ENCODE data around the gene PRKAR1A.

The PRKAR1A gene

DNA sequence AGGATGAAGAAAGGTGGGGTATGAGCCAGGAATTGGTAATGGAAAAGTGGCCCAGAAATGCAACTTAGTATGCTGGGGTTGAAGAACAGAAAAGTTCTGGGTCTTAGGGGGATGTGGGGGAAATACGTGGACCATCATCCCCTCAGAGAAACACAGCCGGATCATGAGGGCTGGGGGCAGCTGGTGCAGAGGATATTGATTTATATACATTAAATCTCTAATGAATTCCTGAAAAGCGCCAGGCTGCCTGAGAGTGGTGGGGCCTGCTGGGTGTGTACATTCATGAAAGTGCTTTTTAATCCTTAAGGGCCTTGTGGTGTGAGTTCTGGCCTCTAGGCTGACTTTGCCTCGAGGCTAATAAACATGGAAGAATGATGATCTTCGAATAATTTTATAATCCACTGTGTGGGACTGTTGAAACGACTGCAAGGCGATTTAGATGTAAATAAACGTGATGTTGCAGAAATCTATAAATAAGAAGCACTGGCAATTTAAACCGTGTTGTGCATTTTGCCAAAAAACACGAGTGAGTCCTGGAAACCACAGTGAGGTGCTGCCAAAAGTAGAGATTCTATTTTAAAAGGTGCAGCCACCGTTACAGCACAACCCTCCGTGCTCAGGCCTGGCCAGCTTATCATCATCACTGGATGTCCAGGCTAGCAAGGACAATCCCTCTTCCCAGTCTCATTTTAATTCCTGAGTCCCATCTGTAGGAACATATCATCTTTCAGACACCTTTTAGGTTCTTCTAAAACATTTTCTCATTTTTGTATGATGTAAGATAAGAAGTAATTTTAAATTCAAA is 32.1 kb downstream of the PRKAR1A start:
- no peak for DNase-seq

DNA sequence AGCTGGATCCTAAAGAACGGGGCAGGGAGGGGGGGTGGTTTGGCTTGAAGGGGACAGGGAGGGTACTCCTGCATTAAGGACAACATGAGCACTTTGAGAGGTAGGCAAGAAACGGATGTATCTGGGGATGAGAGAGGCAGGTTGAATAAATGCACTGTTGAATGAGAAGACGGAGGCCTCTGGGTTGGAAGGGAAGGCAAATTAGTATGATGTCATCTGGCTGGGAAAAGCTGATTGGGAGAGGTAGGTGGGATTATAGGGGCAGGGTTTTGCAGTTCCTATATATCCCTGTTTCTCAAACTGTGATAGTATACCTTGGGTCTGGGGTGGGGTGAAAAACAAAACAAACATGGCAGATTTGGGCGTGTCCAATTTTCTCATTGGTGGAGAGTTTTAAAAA is 44.3 kb downstream of the PRKAR1A start:
- DNase-seq = no peak

DNA sequence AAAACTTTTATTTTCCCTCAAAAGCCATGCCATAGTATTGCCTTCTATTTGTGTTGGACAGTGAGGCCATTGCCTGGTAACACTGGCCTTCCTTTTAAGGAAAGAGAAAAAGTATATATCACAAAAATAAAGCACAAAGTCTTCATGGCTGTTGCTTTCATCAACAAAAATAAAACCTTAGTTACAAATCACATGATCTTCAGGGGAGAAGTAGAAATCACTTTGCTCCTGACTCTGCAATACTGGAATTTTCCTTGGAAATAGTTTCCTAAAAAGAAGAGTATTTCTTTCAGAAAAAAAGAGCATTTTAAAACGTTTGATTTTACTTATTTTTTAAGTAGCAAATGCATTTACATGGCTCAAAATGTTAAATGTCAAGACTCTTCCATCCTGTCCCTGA is 47.1 kb downstream of the PRKAR1A start:
- DNase-seq = no peak

DNA sequence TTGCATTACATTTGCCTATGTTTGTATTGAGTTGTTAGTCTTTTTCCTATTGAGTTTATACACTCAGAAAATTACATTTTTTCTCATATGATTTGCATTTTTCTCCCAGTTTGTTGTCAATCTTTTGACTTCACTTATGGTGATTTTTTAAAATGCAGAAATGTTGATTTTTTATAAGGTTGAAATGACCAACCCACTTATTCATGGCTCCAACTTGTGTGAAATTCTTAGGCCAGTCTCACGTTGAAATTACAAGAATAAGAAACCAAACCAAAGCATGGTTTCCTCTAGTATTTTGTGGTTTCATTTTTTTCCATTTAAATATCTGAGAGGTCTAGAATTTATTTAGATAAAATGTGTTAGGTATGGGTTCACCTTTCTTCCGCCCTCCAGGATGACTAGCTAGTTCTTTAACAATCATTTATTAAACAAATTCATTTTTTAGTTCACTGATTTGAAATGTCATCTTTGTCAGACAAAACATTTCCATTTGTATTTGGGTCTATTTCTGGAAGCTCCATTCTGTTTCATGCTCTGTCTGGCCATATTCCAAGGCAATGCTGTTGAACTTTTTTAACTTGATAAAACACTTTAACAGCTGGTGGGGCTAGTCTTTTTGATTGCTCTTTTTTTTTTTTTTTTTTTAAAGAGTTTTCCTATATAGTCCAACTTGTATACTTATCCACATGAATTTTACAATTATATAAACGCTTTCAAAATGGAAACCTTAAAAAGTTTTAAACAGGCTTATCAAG is 48.9 kb downstream of the PRKAR1A start:
- no peak for DNase-seq

DNA sequence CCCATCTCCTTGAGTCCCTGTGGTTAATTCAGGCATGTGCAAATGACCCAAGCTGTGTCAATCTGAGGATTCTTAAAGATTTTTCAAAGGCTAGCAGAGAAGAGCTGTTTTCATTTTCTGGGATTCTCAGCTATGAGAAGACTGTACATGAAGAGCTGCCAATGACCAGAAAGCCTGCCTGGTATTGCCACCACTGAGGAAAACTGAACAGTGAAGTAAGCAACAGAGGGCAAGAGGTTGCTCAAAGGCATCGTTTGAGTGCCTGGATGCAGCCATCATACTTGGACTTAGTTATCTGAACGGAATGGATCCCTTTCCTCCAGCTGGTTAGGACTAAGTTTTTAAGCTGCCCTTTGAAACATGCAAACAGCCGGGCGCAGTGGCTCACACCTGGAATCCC is 50.5 kb downstream of the PRKAR1A start:
- DNase-seq = no peak

DNA sequence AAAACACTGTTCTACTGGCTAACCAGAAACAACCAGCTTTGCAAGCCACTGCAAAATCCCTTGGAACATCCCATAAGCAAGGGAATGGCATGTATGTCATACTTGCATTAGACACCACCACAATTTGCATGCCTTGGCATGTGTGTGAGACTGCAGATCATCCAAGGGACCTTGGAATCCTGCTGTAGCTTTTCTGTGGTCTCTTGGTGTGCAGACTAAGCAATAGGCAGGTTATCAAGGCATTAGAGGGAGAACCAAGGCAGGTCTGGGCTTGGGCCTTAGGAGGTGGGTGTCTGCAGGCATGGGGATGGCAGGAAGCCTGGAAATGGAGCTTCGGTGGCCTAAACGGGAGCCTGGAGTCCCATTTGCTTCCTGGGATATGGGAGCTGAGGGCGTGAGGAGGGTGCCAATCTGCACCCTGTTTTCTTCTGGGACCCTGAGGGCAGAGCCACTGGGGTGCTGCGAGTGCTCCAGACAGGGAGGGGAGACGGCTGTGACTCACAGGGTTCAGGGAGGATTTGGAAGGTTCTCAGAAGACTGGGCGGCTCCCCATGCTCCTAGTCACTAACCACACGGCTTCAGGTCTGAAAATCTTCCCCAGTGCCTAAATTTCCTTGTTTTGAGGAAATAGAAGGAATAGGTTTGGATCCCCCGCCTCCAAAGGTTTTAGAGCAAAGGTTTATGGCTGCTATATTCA is 52.3 kb downstream of the PRKAR1A start:
- DNase-seq = no peak

DNA sequence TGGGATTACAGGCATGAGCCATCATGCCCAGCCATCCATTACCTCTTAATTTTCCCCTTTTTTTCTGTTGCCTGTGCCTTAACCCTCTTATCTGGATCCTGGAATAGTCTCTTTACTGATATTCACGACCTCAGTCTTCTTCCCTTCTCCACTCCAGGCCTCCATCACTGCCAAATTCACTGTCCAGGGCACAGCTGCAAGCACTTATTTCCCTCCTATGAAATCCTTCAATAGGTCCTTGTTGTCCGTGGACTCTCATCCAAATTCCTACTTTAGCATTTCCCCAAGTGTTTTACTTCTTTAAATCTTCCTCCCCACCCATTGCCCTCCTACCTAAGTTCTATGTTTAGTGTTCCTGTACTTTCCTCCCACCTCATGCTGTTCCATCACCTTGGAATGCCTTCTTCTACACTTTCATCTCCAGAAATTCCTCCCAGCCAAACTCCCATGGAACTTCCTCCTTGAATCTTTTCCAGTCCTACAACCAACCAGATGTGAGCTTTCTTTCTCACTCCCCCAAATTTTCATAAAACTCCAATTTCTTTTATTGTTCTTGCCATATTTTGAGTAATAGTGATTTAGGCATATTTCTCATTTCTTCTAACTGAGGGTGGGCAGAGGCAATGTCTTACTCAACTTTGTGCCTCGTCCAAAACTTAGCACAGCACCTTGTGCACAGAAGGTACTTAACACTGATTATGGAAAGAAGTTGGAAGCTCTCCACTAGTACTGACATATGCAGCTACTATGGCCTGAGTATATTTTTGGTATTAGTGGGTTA is 53.6 kb downstream of the PRKAR1A start:
- DNase-seq = no peak

DNA sequence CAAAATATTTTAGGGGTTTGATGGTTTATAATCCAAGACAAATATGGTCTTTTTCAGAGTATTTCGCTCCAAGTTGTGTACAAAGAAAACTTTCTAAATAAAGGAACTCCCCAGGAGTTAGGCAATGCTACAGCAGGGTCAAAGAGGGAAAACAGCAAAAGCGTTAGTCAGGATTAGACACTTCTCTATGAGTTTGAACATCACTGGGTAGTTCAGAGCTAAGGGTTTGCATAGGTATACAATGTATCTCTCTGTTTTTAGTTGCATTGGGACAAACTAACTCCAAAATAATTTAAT is 54.2 kb downstream of the PRKAR1A start:
- no peak for DNase-seq

DNA sequence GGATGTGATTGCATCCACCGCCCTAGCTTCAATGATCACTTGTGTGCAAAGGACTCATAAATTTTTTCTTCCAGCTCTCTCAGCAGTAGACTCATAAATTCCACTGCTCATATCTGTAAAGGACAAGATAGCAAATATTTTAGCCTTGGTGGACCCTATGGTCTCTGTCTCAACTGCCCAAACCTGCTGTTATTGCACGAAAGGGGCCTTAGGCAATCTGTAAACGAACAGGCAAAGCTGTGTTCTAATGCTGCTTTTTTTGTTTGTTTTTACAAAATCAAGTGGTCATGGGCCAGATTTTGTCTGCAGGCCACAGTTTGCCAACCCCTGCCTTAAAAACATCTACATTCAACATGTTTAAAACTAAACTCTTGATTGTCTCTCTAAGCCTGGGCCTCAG is 54.8 kb downstream of the PRKAR1A start:
- no peak for DNase-seq

DNA sequence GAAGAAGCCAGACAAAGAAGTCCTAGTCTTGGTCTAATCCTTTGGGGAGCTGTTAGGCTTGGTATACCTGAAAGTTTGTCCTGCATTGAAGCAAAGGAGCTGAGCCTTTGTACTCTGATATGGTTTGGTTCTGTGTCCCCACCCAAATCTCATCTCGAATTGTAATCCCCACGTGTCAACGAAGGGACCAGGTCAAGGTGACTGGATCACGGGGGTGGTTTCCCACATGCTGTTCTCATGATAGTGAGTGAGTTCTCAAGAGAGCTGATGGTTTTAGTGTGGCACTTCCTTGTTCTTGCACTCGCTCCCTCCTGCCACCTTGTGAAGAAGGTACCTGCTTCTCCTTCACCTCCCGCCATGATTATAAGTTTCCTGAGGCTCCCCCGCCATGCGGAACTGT is 55.4 kb downstream of the PRKAR1A start:
- DNase-seq = no peak

DNA sequence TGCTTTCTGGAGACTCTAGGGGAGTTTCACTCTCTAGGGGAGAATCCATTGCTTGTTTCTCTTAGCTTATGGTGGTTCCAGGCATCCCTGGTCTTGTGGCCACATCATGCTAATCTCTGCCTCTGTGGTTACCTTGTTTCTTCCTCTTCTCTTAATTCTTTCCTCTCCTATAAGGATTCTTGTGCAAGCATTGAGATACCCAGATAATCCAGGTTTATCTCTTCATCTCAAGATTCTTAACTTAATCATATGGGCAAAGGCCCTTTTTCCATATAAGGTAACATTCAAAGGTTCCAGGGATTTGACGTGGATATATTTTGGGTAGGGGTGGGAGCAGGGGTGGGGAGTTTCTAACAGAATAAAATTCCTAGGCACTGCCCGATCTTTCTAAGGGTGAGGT is 56.4 kb downstream of the PRKAR1A start:
- no peak for DNase-seq

DNA sequence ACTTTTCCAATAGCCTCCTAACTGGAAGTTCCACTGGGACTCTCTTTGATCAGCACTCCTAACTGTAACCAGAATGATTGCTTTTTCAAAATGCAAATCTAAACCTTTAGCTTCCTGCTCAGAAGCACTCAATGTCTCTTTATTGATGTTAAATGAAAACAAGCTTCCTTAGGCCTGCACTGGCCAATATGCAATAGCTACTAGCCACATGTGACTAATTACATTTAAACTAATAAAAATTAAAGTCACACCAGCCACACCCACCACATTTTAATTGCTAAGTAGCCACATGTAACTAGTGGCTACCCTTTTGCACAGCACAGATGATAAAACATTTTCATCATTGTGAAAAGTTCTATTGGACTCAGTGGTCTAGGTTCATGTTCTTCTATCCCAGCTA is 57.1 kb downstream of the PRKAR1A start:
- DNase-seq = no peak

DNA sequence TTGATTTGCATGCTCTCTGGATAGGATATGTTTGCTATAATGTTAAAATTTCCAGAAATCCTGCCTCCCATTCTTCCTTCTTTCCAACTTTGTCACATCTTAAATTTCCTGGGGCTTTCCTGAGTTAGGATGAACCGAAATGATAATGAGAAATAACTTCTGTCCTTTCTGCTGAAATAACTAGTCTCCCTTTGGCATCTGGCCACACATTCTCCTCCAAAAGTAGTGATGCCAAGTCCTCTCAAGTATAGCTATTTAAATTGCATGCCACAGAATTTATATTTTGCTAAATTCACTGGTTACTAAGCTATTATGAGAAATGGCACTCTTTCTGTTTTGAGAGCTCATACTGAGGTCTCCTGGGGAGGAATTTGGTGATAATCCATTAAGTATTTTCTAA is 58.3 kb downstream of the PRKAR1A start:
- no peak for DNase-seq

DNA sequence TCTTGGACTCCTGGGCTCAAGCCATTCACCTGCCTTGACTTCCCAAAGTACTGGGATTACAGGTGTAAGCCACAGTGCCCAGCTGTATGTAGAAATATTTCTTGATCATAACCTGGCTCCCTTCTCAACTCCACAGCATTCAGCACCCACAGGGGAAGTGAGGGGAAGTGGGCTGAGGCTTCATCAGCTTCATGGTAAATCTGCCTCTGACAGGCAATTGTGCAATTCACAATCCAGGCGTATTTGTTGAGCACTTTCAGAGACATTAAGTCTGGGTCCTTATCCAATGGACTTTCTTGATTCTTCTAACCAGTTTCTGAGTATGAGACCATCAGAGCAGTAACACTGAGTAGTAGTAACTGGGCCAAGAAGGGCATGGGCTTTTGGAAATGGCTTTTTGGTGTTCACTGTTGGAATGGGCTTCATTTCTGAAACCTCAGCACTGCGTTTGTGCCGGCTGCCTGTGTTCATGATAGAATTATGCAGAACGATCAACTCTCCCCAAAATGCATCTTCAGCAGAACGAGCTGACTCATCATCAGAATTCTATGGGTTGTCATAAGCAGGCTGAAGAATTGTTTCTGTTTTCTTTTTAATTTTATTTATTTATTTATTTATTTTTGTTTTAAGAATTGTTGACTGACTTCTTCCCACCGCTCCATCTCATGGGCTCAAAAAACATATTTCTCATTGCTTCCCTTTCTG is 60.1 kb downstream of the PRKAR1A start:
- no peak for DNase-seq

DNA sequence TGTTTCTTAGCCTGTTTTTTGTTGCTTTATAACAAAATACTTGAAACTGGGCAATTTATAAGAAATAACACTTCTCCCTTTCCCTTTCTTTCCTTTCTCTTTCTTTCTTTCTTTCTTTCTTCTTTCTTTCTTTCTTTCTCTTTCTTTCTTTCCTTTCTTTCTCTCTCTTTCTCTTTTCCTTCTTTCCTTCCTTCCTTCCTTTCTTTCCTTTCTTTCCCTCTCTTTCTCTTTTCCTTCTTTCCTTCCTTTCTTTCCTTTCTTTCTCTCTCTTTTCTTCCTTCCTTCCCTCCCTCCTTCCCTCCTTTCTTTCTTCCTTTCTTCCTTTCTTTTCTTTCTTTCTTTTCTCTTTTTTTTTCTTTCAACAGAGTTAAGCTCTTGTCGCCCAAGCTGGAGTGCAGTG is 61.1 kb downstream of the PRKAR1A start:
- DNase-seq = no peak

DNA sequence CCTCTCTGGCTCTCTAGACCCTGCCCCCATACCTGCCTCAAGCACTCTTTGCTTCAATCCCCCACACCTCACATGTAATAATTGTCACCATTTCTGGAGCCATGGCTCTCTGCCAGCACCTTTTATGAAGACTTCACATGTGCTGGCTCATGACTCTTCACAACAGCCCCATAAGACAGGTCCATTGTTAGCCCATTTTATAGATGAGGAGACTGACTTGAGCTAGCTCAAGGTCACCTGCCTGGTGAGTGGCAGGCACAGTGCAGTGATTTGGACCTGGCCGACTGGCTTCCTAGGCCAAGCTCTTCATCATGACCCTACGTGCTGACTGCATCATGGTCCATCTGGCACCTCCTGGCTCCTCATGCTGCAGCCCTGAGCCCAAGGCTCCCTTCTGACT is 63.9 kb downstream of the PRKAR1A start:
- DNase-seq = no peak

DNA sequence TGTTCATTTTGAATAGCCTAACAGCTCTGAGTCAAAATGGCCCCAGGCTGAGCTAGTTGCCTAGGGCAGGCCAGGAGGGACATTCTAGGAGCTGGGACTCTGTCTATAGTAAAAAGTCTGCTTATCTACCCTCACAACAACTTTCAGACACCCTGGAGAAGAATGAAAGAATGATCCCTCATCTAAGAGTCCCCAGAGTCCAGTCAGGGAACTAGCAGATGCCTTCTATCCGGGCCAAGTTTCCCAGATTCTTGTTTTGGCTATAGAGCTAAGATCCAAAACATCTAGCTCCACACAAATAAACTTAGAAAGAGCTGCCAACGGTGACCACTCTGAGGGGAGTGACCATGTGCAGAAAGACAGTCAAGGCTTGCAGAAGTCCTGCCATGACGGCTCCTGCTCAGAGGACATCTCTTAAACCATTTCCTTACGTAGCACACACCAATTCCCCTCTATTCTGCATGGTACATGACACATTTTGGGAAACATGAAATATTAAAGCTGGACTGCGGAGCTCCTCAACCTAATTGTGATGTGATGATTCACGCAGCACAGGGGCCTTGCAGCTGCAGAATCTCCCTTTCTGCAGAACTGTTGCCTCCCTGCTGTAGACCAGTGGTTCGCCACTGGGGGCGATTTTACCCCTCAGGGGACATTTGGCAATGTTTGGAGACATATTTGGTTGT is 64.7 kb downstream of the PRKAR1A start:
- no peak for DNase-seq

DNA sequence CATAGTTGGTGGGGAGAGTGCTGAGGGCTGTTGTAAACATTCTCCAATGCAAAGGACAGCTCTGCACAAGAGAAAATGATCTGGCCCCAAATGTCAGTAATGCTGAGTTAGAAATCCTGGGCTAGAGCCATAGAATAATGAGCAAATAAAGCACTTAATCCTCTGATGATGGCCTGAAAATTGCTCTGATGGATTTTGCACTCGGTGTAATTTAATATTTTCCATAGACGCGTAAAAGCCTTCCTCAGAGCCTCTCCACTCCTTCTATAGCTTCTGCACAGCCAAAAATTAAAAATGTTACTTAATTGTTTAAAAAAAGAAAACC is 65.2 kb downstream of the PRKAR1A start:
- DNase-seq = no peak

DNA sequence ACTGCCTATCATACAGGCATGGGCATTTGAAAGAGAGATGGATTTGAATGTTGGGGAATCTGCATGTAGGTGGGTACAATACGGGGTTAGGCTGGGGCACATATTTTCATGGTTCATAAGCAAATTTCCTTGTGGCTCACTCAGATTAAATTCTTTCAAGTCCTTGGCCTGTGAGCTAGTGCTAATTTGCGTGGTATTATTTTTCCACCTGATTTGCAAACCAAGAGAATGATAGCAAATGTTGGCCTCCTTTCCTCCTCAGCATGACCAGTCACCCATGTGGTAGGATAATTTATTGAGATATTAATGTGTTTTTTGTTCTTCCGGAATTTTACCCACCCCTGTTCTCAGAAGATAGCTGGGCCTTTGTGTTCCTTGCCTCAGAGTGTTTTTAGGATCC is 66.0 kb downstream of the PRKAR1A start:
- DNase-seq = no peak

DNA sequence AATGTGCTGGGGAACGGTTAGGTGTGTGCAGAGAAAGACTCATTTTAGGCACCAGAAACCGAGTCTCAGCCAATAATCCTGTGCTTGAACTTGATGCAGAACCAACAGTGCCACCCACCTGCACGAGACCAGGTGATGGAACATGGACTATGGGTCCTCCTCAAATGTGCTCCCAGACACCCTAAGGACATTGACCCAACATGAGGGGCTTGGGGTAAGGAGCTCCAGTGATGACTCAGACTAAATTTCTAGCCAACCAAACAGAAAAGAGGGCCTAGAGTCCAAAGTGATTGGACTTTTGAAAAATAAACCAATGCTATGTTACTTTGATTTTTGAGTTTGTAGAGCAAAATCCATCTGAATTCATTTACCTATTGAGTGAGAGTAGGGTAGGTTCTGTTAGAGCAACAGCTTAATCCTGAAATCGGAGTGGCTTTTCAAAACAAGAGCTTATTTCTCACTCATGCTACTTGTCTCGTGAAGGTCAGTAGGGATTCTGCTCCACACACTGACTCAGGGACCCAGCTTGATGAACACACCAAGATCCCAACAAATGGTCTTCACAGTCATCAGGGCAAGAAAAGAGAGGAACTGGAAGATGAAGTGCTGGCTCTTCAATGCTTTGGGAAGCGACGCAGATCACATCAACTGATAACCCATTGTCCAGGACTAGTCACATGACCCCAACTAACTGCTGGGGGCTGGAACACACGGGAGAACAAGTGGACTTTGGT is 67.1 kb downstream of the PRKAR1A start:
- no peak for DNase-seq

DNA sequence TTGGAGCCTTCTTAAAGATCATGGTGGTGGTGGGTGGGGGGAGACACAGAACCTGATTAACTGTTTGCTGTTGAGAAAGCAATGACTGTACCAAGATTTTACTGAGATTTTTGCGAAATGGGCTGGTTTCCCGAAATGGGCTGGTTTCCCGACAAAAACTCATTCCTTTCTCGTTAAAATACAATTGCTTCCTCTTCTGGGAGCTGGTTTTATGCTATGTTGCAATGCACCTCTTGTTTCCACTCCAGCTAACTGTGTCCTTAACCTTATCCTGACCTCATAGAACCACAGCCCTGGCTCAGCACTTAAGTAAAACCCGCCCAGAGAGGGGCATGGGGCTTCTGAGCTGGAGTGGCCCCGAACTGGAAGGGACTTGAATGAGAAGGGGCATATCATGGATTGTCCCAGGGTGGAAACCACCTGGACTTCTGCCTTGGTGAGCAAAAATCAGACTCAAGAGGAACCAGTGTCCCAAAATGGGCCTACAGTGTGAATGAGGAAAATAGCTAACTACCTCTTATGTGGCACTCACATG is 68.1 kb downstream of the PRKAR1A start:
- DNase-seq = no peak

Measured in CD4-positive, alpha-beta T cell treated with Interleukin-17A for 1 hour (primary cell).